SK-N-MC (cell line): ENCODE results near the gene LHFPL3.

Source experiments
- EZH2 ChIP-seq: fragments of 200-600 bp; sonication (generic); IDR thresholded peaks from one replicate; pipeline ENCODE4 v1.6.1; 2017; ENCODE audit warnings: antibody characterized with exemption
- FOXP2 ChIP-seq: optimal IDR thresholded peaks from 2 replicates; pipeline ENCODE3; 2011; ENCODE audit warnings: mild to moderate bottlenecking, moderate library complexity; ENCODE audit not compliant: insufficient read depth; ENCODE audit errors: extremely low read length, control extremely low read depth
- POLR2AphosphoS5 ChIP-seq: IDR thresholded peaks from 2 replicates; pipeline ENCODE4 v1.6.1; 2012; ENCODE audit warnings: mild to moderate bottlenecking, low read depth, low read length, borderline replicate concordance

- TF ChIP-seq POLR2AphosphoS5, result no peak
- no peak for TF ChIP-seq EZH2
- no peak for TF ChIP-seq FOXP2
These were observed 623.1 kb downstream of the LHFPL3 start for GRCh38 chr7:104951546-104951945.
